Smooth muscle cell (in vitro differentiated cells): ENCODE results near the gene CDRT4. TPM values are rescaled to one million over a fixed set of nuclear protein-coding genes. Genes with fewer than 3 reads are reported as not detected.
A peak's percentile ranks its signal among the peaks of the same experiment; 100 is the strongest.

Experiments used
- DNase-seq: peaks from one replicate; lab custom pipeline; 2025; ENCODE audit not compliant: unreplicated experiment; lab: John Stamatoyannopoulos, UW
- H2AFZ ChIP-seq: fragments of 200-600 bp; sonication (generic); 2 replicates; pipeline ENCODE4 v1.6.0; 2016; ENCODE audit warnings: antibody characterized with exemption, low read depth, mild to moderate bottlenecking
- H3F3A ChIP-seq: fragments of 200-600 bp; sonication (generic); 2 replicates; pipeline ENCODE4 v1.6.0; 2017; ENCODE audit warnings: antibody characterized with exemption, low read depth
- H3K27ac ChIP-seq: fragments of 200-600 bp; sonication (generic); 2 replicates; pipeline ENCODE4 v1.5.1; 2016; ENCODE audit warnings: low read depth, mild to moderate bottlenecking
- H3K27me3 ChIP-seq: fragments of 200-600 bp; sonication (generic); 2 replicates; pipeline ENCODE4 v1.6.1; 2016; ENCODE audit warnings: low read depth, mild to moderate bottlenecking
- H3K36me3 ChIP-seq: fragments of 200-600 bp; sonication (generic); 2 replicates; pipeline ENCODE4 v1.5.1; 2016; ENCODE audit warnings: low read depth
- H3K4me1 ChIP-seq: fragments of 200-600 bp; sonication (generic); 2 replicates; pipeline ENCODE4 v1.5.1; 2016; ENCODE audit warnings: low read depth
- H3K4me2 ChIP-seq: fragments of 200-600 bp; sonication (generic); 2 replicates; pipeline ENCODE4 v1.6.0; 2016; ENCODE audit warnings: mild to moderate bottlenecking
- H3K4me3 ChIP-seq: fragments of 200-600 bp; sonication (generic); 2 replicates; pipeline ENCODE4 v1.5.1; 2016; ENCODE audit warnings: mild to moderate bottlenecking
- H3K79me2 ChIP-seq: fragments of 200-600 bp; sonication (generic); 2 replicates; pipeline ENCODE4 v1.6.0; 2016; ENCODE audit warnings: low read depth, mild to moderate bottlenecking
- H3K9ac ChIP-seq: fragments of 200-600 bp; sonication (generic); 2 replicates; pipeline ENCODE4 v1.6.0; 2016; ENCODE audit warnings: low read depth
- H3K9me3 ChIP-seq: fragments of 200-600 bp; sonication (generic); replicated peaks from 2 replicates; pipeline ENCODE4 v1.5.1; 2016; ENCODE audit warnings: low read depth
- H4K20me1 ChIP-seq: fragments of 200-600 bp; sonication (generic); 2 replicates; pipeline ENCODE4 v1.6.0; 2016; ENCODE audit warnings: low read depth
- CTCF ChIP-seq: fragments of 200-600 bp; sonication (generic); IDR thresholded peaks from 2 replicates; pipeline ENCODE4 v1.5.1; 2017; ENCODE audit warnings: borderline replicate concordance, mild to moderate bottlenecking, antibody characterized with exemption; ENCODE audit not compliant: insufficient read depth, poor library complexity, severe bottlenecking
- WGBS: methylation state at CpG from one replicate; pipeline ENCODE4 v1.1.7; 2016; ENCODE audit warnings: low lambda C conversion rate; 5-methylcytosine and 5-hydroxymethylcytosine counted together
- polyA plus RNA-seq: library from polyadenylated mRNA; unstranded; fragments of >200 nt; fragmentation: Nextera tagmentation; extraction: Ambion mirVana; gene quantifications from 2 replicates; pipeline ENCODE4 v1.2.1, GENCODE V29; 2016
- total RNA-seq: library from RNA; depleted of rRNA; stranded (reverse); fragments of >200 nt; gene quantifications from 2 replicates; pipeline ENCODE4 v1.2.3, GENCODE V29; 2014

Gene CDRT4
- total RNA-seq (0.45 and 1.4 TPM in 2 replicates), polyA plus RNA-seq (4.2 and 4.3 TPM in 2 replicates)

- H3K36me3 ChIP-seq = no peaks in the 10 kb centered on the region
- 87% methylated on average over 3 of the region's 3 CpGs for WGBS
- H3K4me3 ChIP-seq = no peak within 1 kb of the TSS
- H3K4me1 ChIP-seq = peaks cover 5% of the 10 kb centered on the region
- H3K79me2 ChIP-seq = no peaks in the 10 kb centered on the region
- no peak within 1 kb of the TSS for H3K9ac ChIP-seq
- TF ChIP-seq CTCF = no peak
- H4K20me1 ChIP-seq = no peaks in the 10 kb centered on the region
- no peak for DNase-seq
- no peaks in the 10 kb centered on the region for H3F3A ChIP-seq
- no peak within 1 kb of the TSS for H2AFZ ChIP-seq
- H3K27me3 ChIP-seq = no peaks in the 10 kb centered on the region
- H3K4me2 ChIP-seq = no peak within 1 kb of the TSS
- no peaks in the 10 kb centered on the region for H3K9me3 ChIP-seq
- no peak within 1 kb of the TSS for H3K27ac ChIP-seq
Observed at GRCh38 chr17:15467592-15467991, at the start of gene CDRT4. TSS of gene CDRT4 (minus strand) at chr17:15467621. CDS start at chr17:15440238, 27,383 bp downstream.

- Histone ChIP-seq H3K9me3 (no peaks in the 10 kb centered on the region), H3K4me2 (no peak overlapping the region), H3K79me2 (no peaks in the 10 kb centered on the region), H4K20me1 (peaks cover 4% of the 10 kb centered on the region), H3K4me1 (peaks cover 19% of the 10 kb centered on the region), H3K36me3 (peaks cover 6% of the 10 kb centered on the region), H3F3A (peaks cover 30% of the 10 kb centered on the region), H3K27ac (no peak overlapping the region), H3K27me3 (no peaks in the 10 kb centered on the region), H3K4me3 (no peak overlapping the region), H2AFZ (no peak overlapping the region), H3K9ac (no peak overlapping the region)
- no peak for DNase-seq
- TF ChIP-seq CTCF = no peak
- 78% methylated on average over 8 of the region's 8 CpGs for WGBS
Observed at GRCh38 chr17:15516150-15516549, 48.7 kb upstream of the CDRT4 start.

GRCh38 chr17:15514469-15514868 is 47.0 kb upstream of the CDRT4 start:
- Histone ChIP-seq H3K9me3 (no peaks in the 10 kb centered on the region), H2AFZ (no peak overlapping the region), H3K4me3 (no peak overlapping the region), H3K4me1 (peaks cover 19% of the 10 kb centered on the region), H4K20me1 (peaks cover 10% of the 10 kb centered on the region), H3K9ac (peak overlapping the region; percentile 23), H3F3A (peaks cover 30% of the 10 kb centered on the region), H3K27ac (peak overlapping the region; percentile 91), H3K27me3 (no peaks in the 10 kb centered on the region), H3K79me2 (no peaks in the 10 kb centered on the region), H3K4me2 (peak overlapping the region; percentile 81), H3K36me3 (peaks cover 6% of the 10 kb centered on the region)
- no peak for TF ChIP-seq CTCF
- DNase-seq = no peak
- WGBS = 89% methylated on average over 2 of the region's 2 CpGs

- Histone ChIP-seq H3K27ac (peak overlapping the region; percentile 91), H3K27me3 (no peaks in the 10 kb centered on the region), H3K4me2 (peak overlapping the region; percentile 81), H3K9me3 (no peaks in the 10 kb centered on the region), H2AFZ (no peak overlapping the region), H3K4me3 (no peak overlapping the region), H3F3A (peaks cover 30% of the 10 kb centered on the region), H3K36me3 (peaks cover 6% of the 10 kb centered on the region), H3K4me1 (peaks cover 19% of the 10 kb centered on the region), H3K9ac (peak overlapping the region; percentile 52), H4K20me1 (peaks cover 10% of the 10 kb centered on the region), H3K79me2 (no peaks in the 10 kb centered on the region)
- TF ChIP-seq CTCF = no peak
- 28% methylated on average over 9 of the region's 9 CpGs for WGBS
- no peak for DNase-seq
Observed at GRCh38 chr17:15513856-15514459, 46.5 kb upstream of the CDRT4 start.
